Activated CD4-positive, CD25-positive, alpha-beta regulatory T cell treated with anti-CD3 and anti-CD28 coated beads, Interleukin-2, amount 50 U/mL, for 16 hours (primary cell): ENCODE data around the gene BMPR1B.

Experiments
- DNase-seq: peaks from one replicate; pipeline ENCODE4 v3.0.0-alpha.2; 2020; ENCODE audit warnings: low read depth, low spot score

The BMPR1B gene

GRCh38 chr4:94959307-94959706 is 201.6 kb downstream of the BMPR1B start:
- no peak for DNase-seq

DNA sequence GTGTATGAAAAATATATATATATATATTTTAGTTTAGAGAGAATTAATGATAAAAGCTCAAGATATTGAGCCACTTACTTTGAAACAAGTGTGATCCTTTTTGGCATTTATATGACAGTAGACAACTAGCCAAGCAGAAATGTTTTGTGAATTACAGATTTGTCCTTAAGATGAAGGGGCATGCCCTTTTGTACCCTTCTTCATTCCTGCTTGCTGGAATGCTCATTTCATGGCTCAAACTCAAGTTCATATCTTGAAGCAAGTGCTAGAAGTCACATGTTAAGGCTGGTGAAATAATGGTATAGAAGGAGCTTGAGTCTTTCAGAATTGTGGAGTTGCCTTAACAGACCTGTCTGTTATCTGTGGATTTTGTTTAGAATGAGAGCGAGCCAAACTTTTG is 203.0 kb downstream of the BMPR1B start:
- no peak for DNase-seq

GRCh38 chr4:94961420-94961819 is 203.7 kb downstream of the BMPR1B start:
- DNase-seq: no peak

DNA sequence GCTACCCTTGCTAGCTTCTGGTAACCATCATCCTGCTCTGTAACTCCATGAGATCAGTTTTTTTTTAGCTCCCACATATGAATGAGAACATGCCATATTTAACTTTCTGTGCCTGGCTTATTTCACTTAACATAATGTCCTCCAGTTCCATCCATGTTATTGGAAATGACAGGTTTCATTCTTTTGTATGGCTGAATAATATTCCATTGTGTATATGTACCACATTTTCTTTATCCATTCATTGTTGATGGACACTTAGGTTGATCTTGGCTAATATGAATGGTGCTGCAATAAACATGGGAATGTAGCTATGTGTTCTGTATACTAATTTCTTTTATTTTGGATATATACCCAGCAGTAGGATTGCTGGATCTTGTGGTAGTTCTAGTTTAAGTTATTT is 204.7 kb downstream of the BMPR1B start:
- DNase-seq: no peak

DNA sequence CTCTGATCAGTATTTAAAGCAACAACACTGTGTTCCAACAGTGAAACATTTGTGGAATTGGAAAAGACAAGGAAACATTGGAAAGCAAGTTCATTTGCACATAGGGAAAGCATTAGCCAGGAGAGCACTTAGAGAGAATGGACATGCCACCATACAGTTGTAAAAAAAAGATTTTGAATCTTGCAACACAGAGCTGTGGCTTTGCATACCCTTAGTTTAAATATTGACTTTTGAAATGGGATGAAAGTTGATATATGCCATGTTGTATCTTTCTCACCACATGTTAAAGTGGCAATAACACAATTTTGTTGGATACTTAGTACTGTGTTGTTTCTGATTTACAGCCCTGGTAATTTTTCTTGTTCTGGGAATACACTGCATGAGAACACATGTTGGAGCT is 208.1 kb downstream of the BMPR1B start:
- no peak for DNase-seq

GRCh38 chr4:94968493-94968892 is 210.7 kb downstream of the BMPR1B start:
- DNase-seq: no peak

DNA sequence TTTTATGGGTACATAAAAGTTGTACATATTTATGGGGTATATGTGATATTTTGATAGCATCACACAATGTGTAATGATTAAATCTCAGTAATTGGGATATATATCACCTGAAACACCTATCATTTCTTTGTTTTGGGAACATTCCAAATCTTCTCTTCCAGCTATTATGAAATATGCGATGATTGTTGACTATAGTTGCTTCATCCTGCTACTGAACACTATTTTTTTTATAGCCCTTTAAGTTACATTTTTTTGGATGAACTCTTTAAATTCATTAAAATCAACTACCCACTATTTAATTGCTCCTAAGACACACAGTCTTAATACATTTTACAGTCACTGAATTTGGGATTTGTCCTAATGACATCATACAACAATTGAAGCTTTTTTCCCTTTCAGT is 212.9 kb downstream of the BMPR1B start:
- DNase-seq: no peak

- DNase-seq: no peak
These were observed 217.0 kb downstream of the BMPR1B start for GRCh38 chr4:94974773-94975172.

- DNase-seq: no peak
These were observed 218.7 kb downstream of the BMPR1B start for GRCh38 chr4:94976371-94977011.

GRCh38 chr4:94978904-94979303 is 221.1 kb downstream of the BMPR1B start:
- no peak for DNase-seq

DNA sequence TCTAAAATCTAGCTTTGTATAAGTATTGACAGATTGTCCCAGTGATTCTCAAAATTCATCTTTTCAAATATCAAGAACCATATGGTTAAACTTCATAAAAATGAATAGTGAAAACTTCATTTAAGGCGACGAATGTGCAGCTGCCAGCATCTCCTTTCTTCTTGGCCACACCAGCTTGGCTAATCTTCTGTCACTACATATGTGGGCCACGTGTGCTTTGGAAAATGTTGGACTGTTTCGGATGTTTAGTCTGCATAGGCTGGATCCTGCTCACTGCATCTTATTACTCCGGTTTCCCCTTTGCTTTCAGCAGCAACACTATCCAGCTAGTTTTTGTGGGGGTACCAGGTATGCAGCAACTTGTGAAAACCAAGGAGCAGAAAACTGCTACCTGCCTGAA is 221.9 kb downstream of the BMPR1B start:
- DNase-seq: no peak

DNA sequence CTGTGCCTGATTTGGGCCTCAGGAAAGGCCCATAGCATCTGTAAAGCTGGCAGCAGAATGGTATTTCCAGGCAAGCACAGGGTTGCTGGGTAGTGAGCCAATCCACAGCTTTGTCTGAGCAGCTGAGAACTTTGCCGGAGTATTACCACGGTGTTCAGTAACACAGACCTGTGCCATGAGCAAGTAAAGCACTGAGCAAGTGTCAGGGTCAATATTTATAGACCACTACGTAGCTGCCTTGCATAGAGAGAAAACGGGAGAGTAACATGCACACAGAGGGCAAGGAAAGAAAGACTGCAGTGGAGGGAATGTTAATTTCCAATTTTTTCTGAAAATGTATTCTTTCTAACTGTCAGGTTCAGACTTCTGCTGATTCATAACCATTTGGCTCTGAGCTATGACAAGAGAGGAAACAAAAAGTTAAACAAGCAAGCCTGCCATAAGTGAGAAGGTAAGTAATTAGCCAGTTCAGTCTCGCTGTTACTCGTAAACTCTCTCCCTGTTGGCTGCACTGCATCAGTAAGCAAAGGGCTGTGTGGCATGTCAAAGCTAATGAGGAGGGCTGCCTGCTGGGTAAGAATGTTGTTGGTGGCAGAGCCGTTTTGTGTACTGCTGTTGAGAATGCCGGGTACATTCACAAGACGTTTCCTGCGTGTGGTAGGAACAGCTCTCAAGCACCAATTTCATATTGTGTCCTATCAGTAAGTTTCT is 238.1 kb downstream of the BMPR1B start:
- no peak for DNase-seq

GRCh38 chr4:95000076-95000648 is 242.4 kb downstream of the BMPR1B start:
- DNase-seq: no peak

DNA sequence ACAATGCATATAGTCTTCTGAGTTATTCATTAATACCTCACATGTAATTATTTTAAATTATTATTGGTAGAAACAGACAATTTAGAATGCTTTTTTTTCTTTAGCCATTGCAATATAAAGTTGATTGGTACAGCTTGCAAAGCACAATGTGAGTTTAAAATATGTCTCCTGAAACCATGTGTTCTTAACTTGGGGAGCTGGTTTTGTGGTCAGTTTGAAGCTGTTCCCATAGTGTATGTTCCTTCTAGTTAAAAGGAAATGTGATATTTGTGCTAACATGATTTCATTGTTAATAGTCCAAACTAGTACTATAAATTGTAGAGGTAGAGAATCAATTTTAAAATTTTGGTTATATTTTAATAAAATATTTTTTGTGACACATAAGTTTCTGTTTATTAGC is 247.2 kb downstream of the BMPR1B start:
- no peak for DNase-seq

DNA sequence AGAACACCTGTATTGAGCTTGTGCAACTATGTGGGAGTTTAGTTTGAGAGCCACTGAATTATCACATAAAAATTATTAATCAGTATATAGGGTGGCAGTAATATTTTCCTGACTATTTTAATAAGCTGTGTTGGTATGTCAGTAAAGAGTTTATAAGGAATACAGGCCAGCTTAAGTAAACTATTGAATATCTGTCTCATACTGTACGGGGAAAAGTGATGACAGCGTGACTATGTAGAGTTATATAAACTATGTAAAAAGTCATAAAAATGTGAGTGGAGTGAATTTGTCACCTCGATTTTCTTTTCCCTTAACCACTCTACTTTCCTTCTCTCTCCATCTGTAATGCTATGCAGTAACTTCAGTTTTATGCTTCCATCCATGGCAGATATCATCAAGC is 250.2 kb downstream of the BMPR1B start:
- DNase-seq: no peak

- no peak for DNase-seq
These were observed 255.5 kb downstream of the BMPR1B start for GRCh38 chr4:95013236-95013635.

GRCh38 chr4:95014068-95014467 is 256.3 kb downstream of the BMPR1B start:
- no peak for DNase-seq

- no peak for DNase-seq
These were observed 259.7 kb downstream of the BMPR1B start for GRCh38 chr4:95017305-95018064.

DNA sequence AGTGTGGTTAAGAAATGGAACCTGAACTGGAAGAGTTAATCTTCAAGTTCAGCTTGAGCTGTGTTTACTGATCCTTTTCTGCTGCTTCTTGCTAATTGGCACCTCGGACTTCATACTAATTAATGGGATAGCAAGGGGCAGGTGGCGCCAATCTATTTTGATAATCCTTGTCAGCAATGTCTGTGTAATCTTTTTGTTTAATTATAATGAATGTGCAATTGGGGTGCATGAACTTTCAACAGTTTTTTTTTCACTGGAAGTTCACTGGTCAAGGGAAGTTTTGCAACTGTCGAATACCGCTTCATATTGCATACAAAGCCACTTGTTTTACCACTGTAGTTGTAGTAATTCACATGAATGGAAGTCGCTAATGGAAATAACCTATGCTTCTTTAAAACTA is 261.0 kb downstream of the BMPR1B start:
- DNase-seq: no peak

GRCh38 chr4:95020521-95020920 is 262.8 kb downstream of the BMPR1B start:
- no peak for DNase-seq

- no peak for DNase-seq
These were observed 263.3 kb downstream of the BMPR1B start for GRCh38 chr4:95021099-95021498.

DNA sequence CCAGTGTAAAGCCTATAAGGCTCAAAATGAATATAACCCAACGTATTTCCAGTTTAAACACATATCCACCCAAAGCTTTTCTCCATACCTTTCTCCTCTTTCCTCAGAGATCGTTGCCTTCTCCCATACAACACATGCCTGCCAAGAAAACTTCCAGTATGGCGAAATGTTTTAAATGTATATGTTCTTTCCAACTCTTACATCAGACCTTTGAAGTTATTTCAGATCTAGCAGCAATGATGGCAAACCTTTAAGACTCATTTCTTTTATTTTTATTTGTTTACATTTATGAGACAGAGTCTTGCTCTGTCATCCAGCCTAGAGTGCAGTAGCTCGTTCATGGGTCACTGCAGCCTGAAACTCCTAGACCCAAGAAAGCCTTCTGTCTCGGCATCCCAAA is 265.4 kb downstream of the BMPR1B start:
- DNase-seq: no peak
